ENCODE results near the gene IRAK2.

Gene IRAK2

DNA sequence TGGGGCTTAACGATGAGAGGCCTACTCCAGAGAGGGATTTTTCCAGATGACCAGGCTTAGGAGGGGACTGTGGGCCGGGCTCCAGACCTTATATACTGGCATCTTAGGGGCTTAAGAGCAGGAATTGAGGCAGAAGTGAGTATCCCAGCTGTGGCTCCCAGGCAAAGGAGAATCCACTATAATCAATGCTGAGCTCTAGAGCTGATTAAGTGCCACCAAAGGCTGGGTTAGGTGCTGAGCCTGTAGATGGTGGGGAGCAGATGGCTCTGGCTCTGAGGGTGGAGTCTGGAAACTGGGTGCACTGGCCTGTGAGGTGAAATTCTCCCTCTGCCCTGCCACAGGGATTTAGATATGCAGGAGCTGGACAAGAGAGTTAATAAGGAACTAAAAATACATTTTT is 23.2 kb downstream of the IRAK2 start:
- no peak overlapping the region for H3K27ac ChIP-seq

DNA sequence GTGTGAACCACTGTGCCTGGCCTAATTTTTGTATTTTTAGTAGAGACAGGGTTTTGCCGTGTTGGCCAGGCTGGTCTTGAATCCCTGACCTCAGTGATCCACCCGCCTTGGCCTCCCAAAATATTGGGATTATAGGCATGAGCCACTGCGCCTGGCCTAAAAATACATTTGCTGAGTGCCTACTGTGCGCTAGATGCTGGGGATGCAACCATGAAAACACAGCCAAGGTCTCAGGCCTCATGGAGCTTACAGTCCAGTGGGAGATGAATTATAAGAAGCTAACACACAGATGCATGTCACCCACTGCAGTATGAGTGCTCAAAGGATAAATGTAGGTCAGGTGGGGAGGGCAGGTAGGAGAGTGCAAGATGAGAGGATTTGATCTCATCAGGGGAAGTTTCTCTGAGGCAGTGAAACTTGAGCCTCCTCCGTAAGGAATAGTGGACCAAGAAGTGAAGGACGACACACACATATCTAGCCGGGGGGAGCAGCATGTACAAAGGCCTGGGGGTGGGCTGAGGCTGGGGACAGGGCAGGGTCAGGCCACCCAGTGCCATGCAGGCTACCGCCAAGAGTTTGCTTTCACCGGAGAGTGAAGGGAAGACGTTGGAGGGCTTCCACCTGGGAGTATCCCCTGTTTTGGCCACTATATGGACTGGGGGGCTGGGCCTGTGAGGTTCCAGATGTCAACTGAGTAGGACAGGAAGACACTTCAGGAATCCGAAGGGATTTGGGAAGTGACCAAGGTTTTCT is 24.3 kb downstream of the IRAK2 start:
- no peak overlapping the region for H3K27ac ChIP-seq
- TF ChIP-seq, protein P1, sequence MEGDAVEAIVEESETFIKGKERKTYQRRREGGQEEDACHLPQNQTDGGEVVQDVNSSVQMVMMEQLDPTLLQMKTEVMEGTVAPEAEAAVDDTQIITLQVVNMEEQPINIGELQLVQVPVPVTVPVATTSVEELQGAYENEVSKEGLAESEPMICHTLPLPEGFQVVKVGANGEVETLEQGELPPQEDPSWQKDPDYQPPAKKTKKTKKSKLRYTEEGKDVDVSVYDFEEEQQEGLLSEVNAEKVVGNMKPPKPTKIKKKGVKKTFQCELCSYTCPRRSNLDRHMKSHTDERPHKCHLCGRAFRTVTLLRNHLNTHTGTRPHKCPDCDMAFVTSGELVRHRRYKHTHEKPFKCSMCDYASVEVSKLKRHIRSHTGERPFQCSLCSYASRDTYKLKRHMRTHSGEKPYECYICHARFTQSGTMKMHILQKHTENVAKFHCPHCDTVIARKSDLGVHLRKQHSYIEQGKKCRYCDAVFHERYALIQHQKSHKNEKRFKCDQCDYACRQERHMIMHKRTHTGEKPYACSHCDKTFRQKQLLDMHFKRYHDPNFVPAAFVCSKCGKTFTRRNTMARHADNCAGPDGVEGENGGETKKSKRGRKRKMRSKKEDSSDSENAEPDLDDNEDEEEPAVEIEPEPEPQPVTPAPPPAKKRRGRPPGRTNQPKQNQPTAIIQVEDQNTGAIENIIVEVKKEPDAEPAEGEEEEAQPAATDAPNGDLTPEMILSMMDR (conservative IDR thresholded peaks at IDR 0.05) = no peak
- no peak for TF ChIP-seq ZFX (IDR thresholded peaks at IDR 0.05)

More for the DNA sequence above, 23.2 kb downstream of the IRAK2 start:
- TF ChIP-seq ZFX (IDR thresholded peaks at IDR 0.05) = no peak
- TF ChIP-seq, protein P1 (conservative IDR thresholded peaks at IDR 0.05) = no peak

DNA sequence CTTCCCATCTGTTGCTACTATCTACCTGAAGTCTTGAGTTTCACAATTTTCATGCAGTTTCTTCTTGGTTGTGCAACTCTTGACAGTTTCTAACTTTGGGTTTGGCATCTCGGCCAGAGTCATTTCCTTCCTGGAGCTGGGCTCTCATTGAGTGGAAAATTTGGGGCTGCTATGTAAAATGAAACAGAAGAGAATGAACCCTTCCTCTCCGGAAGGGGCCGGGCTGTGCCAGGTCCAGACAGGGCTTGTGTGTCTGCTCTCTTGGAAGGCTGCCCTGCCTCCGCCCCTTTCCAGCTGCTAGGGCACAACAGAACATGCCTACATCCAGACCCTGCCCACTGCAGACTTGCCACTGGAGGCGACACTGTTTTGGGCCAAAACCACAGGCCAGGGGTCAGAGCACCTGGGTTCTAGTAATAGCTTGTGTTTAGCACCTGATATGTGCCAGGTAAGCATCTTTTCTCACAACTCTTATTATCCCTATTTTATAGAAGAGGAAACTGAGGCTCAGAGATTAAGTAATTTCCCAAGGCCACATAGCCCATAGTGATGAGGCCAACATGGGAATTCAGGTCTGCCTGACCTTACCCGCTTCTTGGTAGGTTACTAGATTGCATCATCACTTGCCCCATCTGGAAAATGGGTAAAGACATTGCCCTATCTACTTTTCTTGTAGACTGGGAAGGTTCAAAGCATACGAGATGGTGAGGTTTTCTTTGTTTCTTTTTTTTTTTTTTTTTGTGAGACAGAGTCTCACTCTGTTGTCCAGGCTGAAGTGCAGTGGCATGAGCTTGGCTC is 25.0 kb downstream of the IRAK2 start:
- no peak for TF ChIP-seq ZFX (IDR thresholded peaks at IDR 0.05)
- TF ChIP-seq, protein P1 (conservative IDR thresholded peaks at IDR 0.05) = no peak
- H3K27ac ChIP-seq = no peak overlapping the region

- TF ChIP-seq, protein P1 (conservative IDR thresholded peaks at IDR 0.05) = no peak
- no peak for TF ChIP-seq ZFX (IDR thresholded peaks at IDR 0.05)
- H3K27ac ChIP-seq = peak overlapping the region; percentile 84
These were observed 28.4 kb downstream of the IRAK2 start for GRCh38 chr3:10192953-10193691.

GRCh38 chr3:10193692-10194327 is 29.1 kb downstream of the IRAK2 start:
- TF ChIP-seq ZFX (IDR thresholded peaks at IDR 0.05) = no peak
- TF ChIP-seq, protein P1 (conservative IDR thresholded peaks at IDR 0.05) = no peak
- peak overlapping the region; percentile 84; the same call in 1 of the 2 replicates for H3K27ac ChIP-seq

- H3K27ac ChIP-seq = no peak overlapping the region; the same call in 1 of the 2 replicates
- TF ChIP-seq ZFX (IDR thresholded peaks at IDR 0.05) = no peak
- TF ChIP-seq, protein P1 (conservative IDR thresholded peaks at IDR 0.05) = no peak
These were observed 29.8 kb downstream of the IRAK2 start for GRCh38 chr3:10194328-10195071.
